GM18519 (cell line): Measurements from ENCODE around the gene ZNF782.
"Not testable (repeated sequence)": the region's sequence is repeated elsewhere in the genome, so short reads cannot be mapped to it uniquely, and the experiment has no call there.

ENCODE experiments used
- ATAC-seq: cut with Tn5 transposase; IDR thresholded peaks from one replicate; pipeline ENCODE4 v1.9.1; 2021; ENCODE audit warnings: mild to moderate bottlenecking, moderate library complexity; ENCODE audit not compliant: unreplicated experiment, low FRiP score

ZNF782 gene

DNA sequence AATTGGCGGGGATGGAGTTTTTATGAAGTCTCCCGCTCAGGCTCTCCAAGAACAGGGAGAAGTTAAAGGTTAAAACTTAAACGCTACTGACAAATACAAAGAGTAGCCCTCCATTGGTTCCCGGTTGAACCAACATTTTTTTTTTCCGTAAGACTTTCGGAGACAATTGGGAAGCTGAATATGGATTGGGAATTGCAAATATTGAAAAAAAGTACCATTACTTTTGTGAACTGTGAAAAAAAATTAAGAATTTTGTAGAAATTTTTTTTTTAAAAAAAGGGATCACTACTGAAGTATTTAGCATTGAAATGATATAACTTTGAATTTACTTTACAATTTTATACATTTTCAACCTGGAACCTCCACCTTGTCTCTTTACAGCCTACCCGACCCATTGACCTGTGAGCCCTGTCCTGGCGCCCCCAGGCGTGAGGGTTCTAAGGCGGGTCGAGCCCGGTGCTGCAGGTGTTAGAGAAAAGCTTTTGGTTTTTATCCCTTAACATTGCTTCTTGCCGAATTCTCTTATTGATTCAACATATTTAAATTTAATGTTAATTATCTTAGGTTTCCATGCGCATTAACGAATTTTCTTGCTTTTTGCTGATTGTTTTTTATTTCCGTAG is 448 bp upstream of the ZNF782 start:
- ATAC-seq, result no peak

- ATAC-seq, result no peak
Measured at GRCh38 chr9:96852676-96853075, 1.6 kb downstream of the ZNF782 start.

DNA sequence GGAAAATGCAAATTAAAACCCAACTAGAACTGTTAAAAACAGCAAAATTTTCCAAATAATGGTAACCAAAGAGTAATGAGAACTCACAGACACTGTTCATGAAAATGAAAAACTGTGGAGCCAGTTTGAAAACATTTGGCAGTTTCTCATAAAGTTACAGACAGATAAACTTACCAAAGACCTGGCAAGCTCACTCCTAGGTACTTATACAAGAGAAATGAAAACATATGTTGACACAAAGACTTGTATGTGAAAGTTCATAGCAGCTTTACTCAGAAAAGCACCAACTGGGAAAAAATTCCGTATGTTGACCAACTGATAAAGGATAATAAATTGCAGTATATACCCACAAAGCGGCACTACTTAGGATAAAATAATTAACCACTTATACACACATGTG is 10.3 kb downstream of the ZNF782 start:
- ATAC-seq, result no peak

DNA sequence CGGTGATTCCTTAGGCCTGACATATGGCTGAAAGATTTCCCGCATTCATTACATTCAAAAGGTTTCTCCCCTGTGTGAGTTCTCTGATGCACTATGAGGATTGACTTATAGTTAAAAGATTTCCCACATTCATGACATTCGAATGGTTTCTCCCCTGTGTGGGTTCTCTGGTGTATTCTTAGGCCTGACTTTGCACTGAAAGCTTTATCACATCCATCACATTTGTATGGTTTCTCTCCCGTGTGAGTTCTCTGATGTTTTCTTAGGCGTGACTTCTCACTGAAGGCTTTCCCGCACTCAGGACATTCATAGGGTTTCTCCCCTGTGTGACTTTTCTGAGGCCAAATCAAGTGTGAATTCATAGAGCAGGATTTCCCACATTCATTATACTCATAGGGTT is 35.8 kb downstream of the ZNF782 start:
- no peak for ATAC-seq

- ATAC-seq, result no peak
Measured at GRCh38 chr9:96817973-96818372, 36.3 kb downstream of the ZNF782 start.

DNA sequence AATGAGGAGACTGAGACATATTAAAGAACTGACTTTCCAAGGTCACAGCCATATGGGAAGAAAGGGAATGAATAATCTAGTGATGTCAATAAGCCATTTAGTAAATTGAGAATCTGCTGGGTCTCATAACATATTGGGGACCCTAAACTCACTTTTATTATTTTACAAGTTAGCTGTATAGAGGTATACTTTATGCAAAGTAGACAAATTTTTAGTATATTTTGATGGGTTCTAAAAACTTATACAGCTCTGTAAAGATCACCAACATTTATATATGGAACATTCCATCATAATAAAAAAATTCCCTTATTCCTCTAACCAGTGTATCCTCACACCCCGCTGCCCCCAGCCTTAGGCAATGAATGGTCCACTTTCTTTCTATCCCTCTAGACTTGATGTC is 40.7 kb downstream of the ZNF782 start:
- no peak for ATAC-seq

- ATAC-seq, result not testable (repeated sequence)
Measured at GRCh38 chr9:96798959-96799358, 55.4 kb downstream of the ZNF782 start.

DNA sequence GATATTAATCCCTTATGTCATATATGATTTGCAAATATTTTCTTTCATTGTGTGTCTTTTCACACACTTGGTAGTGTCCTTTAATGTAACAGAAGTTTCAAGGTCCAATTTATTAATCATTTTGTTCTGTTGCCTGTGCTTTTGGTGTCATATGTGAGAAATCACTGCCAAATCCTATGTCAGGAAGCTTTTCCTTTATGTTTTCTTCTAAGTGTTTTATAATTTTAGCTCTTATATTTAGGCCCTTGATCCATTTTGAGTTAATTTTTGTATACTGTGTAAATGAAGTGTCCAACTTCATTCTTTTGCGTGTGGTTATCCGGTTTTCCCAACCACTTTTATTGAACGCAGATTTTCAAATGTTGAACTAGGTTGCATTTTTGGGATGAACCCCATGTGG is 70.3 kb downstream of the ZNF782 start:
- ATAC-seq, result no peak

DNA sequence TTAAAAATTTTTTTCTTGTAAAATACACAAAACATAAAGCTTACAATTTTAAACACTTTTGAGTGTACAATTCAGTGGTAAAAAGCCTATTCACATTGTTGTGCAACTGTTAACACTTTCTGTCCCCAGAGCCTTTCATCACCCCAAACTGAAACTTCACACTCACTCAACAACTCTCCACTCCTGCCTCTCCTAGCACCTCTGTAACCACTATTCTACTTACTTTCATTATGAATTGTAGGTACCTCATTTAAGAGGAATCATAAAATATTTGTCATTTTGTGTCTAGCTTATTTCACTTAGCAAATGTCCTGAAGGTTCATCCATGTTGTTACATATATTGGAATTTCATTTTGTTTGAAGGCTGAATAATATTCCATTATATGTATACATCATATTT is 72.1 kb downstream of the ZNF782 start:
- ATAC-seq, result no peak

DNA sequence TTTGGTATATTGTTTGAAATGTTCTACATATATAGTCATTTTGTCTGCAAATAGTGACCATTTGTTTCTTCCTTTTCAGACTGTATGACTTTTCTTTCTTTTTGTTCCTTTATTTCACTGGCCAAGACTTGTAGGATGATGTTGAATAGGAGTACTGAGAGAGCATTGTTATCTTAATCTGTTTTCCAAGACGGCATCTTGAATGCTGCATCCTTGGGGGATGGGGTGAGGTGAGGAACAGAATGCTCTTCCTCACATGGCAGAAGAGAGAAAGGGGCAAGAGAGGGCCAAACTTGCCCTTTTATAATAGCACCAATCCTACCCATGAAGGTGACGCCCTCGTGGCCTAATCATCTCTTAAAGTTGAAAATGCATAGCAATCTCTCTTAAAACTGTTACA is 72.8 kb downstream of the ZNF782 start:
- no peak for ATAC-seq

DNA sequence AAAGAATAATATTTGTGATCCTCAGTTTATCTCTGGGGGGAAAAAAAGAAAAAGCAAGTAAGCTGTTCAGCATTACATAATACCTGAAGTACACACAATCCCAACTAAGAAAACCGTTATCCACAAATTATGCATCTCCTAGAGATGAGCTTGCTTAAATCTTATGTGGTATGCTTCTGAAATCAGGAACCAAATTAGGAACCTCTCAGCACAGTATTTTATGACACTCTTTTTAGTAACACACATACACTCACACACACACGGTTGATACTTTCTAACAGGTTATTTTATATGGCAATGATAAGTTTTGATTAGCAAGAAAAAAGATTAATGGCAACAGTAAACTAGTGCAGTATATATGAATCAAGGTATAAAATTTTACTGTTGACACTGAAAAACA is 75.2 kb downstream of the ZNF782 start:
- no peak for ATAC-seq

DNA sequence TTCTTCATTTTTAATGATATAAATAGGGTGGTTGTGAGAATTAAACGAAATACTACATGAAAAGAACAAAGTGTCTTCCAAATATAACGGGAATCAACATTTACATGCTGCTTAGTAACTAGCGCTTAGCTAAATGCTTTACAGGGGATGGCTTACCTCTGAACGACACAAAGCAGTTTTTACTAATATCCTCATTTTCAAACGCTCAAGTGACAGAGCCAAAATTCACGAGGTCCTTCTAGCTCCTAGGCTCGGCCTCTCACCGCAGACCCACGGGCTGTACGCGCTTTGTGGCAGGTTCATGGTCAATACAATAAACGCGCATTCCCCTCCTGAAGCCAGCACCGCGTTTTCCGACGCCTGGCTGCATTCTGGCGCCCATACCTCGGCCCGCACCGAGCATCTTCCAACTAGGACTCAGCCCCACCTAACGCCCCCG is 76.9 kb downstream of the ZNF782 start:
- ATAC-seq, result peak; percentile 23

DNA sequence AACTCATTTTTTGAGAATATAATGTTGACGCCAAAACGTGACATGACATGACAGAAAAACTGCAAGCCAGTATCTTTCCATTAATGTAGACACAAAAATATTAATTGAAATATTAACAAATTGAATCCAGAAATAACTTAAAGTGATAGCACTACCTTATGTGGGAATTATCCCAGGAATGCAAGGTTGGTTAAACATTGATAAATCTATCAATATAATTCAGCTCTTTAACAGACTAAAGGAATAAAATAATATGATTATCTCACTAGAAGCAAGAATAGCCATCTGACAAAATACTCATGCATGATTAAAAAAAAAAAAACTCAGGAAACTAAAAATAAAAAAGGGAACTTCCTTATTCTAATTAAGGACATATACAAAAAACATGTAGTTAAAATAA is 83.2 kb downstream of the ZNF782 start:
- no peak for ATAC-seq

GRCh38 chr9:96769989-96770388 is 84.3 kb downstream of the ZNF782 start:
- ATAC-seq, result no peak
